Thoracic aorta (tissue), 2 donors: ENCODE data around the gene HOTAIR. TPM values are rescaled to one million over a fixed set of nuclear protein-coding genes. Genes with fewer than 3 reads are reported as not detected.

Experiments used
- ATAC-seq: fragments of 150-250 bp; one replicate; pipeline ENCODE4 v1.8.0; 2017; ENCODE audit warnings: low read depth; ENCODE audit not compliant: insufficient number of reproducible peaks, low FRiP score
- DNase-seq: peaks from one replicate; pipeline ENCODE4 v3.0.0-alpha.2; 2020; ENCODE audit warnings: low spot score
- H3K27ac ChIP-seq, 2 donors: fragments of 200-600 bp; sonication (generic); 1 replicate in 1 of 2; 2 replicates in 1 of 2; pipeline ENCODE4 v1.5.1; 2016; ENCODE audit warnings: mild to moderate bottlenecking in 2 of 2, moderate library complexity in 2 of 2
- H3K27me3 ChIP-seq: fragments of 200-600 bp; sonication (generic); replicated peaks from 2 replicates; pipeline ENCODE4 v1.6.0; 2016; ENCODE audit warnings: mild to moderate bottlenecking; ENCODE audit not compliant: insufficient read depth
- H3K36me3 ChIP-seq: fragments of 200-600 bp; sonication (generic); one replicate; pipeline ENCODE4 v1.5.1; 2016
- H3K4me1 ChIP-seq, 2 donors: fragments of 200-600 bp; sonication (generic); 1 replicate in 1 of 2; 2 replicates in 1 of 2; pipeline versions ENCODE4 v1.5.1 to v1.6.0; 2016; ENCODE audit warnings: low read depth in 2 of 2, mild to moderate bottlenecking in 1 of 2; ENCODE audit not compliant: control insufficient read depth in 1 of 2
- H3K4me3 ChIP-seq: fragments of 200-600 bp; sonication (generic); 2 replicates; pipeline ENCODE4 v1.5.1; 2016; ENCODE audit warnings: mild to moderate bottlenecking
- H3K9me3 ChIP-seq: fragments of 200-600 bp; sonication (generic); 2 replicates; pipeline ENCODE4 v1.5.1; 2016
- total RNA-seq, 2 donors: library from RNA; depleted of rRNA; stranded (reverse); fragments of >200 nt; gene quantifications; one replicate each; pipeline versions ENCODE4 v1.1.0 to v1.2.3, GENCODE V29; 2016
- TF ChIP-seq, protein P1 (sequence below): fragments of 200-600 bp; sonication (generic); IDR thresholded peaks from one replicate; pipeline ENCODE4 v1.5.1; 2019; ENCODE audit warnings: antibody characterized with exemption

HOTAIR gene
- total RNA-seq, 2 donors from 2014 or later, result not detected

DNA sequence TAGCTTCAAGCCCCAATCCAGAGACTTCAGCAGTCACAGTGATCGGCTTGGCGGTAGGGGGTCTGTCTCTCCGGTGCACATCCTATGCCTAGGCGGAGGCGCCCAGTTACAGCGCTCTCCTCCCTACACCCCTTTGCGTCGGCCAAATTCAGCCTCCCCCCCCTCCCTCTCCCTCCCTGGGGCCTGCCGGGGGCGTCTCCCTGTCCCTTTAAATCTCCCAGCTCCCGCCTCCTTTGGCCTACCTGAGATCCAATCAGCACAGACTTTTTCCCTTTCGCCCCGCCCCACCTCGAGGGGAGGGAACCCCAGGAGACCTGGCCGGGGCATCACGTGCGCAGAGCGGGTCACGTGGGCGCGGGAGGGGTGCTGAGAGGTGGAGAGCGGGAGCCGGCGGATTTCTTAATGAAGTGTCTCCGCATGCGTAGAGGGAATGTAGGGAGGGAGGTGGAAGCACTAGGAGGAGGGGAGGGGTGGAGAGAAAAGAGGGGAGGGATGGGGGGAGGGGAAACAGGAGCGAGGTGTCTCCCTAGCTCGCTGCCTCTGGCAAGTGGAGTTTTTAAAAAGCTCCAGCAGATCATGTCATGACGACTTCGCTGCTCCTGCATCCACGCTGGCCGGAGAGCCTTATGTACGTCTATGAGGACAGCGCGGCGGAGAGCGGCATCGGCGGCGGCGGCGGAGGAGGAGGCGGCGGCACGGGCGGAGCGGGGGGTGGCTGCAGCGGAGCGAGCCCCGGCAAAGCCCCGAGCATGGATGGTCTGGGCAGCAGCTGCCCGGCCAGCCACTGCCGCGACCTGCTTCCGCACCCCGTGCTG lies 36.2 kb downstream of the HOTAIR start, which contains the start of gene HOXC13:
Gene HOXC13, plus strand, starts transcription at position 506 of the 815 bp plus-strand sequence. Its CDS starts 76 bp downstream, at position 582.
- no peaks in the 10 kb centered on the region for H3K36me3 ChIP-seq
- H3K27ac ChIP-seq, result peak within 1 kb of the TSS in 1 of 2 donors; percentile 37
- H3K27me3 ChIP-seq, result peaks cover 56% of the 10 kb centered on the region
- TF ChIP-seq, protein P1, sequence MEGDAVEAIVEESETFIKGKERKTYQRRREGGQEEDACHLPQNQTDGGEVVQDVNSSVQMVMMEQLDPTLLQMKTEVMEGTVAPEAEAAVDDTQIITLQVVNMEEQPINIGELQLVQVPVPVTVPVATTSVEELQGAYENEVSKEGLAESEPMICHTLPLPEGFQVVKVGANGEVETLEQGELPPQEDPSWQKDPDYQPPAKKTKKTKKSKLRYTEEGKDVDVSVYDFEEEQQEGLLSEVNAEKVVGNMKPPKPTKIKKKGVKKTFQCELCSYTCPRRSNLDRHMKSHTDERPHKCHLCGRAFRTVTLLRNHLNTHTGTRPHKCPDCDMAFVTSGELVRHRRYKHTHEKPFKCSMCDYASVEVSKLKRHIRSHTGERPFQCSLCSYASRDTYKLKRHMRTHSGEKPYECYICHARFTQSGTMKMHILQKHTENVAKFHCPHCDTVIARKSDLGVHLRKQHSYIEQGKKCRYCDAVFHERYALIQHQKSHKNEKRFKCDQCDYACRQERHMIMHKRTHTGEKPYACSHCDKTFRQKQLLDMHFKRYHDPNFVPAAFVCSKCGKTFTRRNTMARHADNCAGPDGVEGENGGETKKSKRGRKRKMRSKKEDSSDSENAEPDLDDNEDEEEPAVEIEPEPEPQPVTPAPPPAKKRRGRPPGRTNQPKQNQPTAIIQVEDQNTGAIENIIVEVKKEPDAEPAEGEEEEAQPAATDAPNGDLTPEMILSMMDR, result no peak
- DNase-seq, result no peak
- peak within 1 kb of the TSS; percentile 37 for H3K4me3 ChIP-seq
- H3K4me1 ChIP-seq, result peaks cover 0 to 24% of the 10 kb centered on the region in 2 donors
- no peaks in the 10 kb centered on the region for H3K9me3 ChIP-seq
- no peak for ATAC-seq

DNA sequence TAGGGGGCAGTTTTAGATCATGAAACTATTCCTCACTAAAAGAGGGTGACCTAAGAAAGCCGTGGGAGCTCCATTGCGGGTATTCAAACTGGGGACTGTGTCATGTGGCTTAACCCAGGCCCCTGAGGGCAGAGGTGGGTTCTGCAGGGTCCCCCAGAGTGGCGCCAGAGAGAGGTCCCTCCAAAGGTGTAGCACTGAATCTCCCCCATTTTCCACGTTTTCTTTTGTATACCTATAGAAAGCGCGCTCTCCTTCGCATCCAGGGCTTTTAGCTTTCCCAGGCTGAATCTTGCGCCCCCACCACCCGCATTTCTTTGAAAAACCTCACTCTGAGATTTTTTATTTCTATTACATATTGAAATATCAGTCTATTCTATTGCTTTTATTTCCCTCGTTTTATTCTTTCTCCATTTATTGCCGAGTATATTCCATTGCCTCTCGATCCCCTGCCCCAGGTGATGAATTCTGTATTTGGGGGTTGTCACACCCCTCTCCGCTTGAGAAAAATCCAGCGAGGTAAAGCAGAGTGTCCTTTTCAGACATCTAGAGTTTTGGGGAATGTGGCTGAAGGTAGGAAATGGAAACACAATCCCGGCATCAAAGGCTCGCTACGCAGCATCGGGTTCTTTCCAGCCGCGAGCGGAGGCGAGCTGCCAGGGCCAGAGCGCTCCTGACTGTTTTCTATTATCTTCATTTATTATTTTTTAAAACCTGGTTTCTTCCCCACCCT lies 37.0 kb downstream of the HOTAIR start:
- Histone ChIP-seq H3K9me3 (no peaks in the 10 kb centered on the region), H3K4me1 (peaks cover 0 to 24% of the 10 kb centered on the region in 2 donors), H3K4me3 (peak overlapping the region; percentile 37), H3K27me3 (peaks cover 56% of the 10 kb centered on the region), H3K36me3 (no peaks in the 10 kb centered on the region), H3K27ac (peak overlapping the region in 1 of 2 donors; percentile 37)
- ATAC-seq (no peak), DNase-seq (no peak)
- TF ChIP-seq, protein P1, result no peak

DNA sequence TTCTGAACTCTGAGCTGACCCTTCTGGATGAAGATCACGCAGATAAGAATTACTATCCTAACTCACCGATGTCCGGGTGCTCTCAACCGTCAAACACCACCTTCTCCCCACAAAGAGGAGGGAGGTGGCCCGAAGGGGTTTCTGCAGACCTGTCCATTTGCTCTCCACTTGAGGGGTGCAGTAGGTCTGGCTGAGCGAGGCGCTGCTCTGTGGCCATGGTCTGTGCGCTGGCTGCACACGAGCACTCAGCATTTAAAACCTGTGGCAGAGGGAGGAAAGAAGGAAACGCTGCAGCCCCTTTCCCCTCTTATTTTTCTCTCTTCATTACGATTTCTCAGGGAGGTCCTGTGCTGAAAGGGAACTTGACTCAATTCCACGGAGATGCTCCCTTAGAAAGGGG lies 37.7 kb downstream of the HOTAIR start:
- no peak for DNase-seq
- no peaks in the 10 kb centered on the region for H3K36me3 ChIP-seq
- H3K4me1 ChIP-seq, result peaks cover 0 to 24% of the 10 kb centered on the region in 2 donors
- peaks cover 57% of the 10 kb centered on the region for H3K27me3 ChIP-seq
- H3K27ac ChIP-seq, result no peak overlapping the region
- TF ChIP-seq, protein P1, result no peak
- no peaks in the 10 kb centered on the region for H3K9me3 ChIP-seq
- no peak for ATAC-seq
- H3K4me3 ChIP-seq, result no peak overlapping the region

DNA sequence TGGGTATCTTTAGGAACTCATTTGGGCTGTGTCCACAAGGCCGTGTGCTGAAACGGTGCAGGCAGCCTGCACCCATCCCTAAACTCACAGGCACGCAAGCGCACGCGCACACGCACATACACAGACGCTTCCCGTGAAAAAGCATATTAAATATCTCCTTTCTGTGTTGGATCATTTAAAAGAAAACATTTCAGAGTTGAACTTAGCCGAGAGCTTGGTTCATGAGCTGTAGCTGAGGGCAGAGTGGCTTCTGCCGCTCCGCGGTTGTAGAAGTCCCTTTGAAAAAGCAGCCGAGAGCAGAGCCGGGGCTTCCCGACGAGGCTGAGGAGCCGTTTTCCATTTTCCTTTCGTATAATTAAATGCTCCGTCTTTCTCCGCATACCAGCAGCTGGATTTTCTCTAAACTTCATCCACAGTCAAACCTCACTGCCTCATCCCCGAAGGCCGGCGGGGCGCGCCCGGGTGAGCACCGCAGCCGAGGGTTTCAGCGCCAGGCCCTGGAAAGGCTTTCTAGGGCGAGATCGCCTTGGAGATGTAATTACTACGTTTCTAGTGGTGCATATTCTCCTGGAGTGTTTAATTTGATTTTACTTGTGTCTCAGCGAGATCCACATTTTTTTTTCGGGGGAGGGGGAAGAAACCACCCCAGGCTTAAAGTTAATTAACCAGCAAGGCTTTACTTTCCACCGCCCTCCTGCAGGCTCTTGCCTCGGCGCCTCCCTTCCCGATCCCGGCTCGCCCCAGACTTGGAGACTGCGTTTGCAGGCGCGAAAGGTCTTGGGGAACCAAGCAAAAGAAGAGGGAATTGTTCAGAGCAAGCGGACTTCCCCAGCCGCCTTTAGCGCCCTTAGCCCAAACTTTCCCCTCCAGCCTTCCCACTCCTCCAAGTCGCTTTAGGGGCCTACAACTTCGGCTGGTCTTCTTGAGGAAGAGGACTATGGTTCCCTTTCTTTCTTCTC lies 39.1 kb downstream of the HOTAIR start:
- no peaks in the 10 kb centered on the region for H3K36me3 ChIP-seq
- DNase-seq, result no peak
- peaks cover 58% of the 10 kb centered on the region for H3K27me3 ChIP-seq
- ATAC-seq, result no peak
- H3K27ac ChIP-seq, result no peak overlapping the region
- no peaks in the 10 kb centered on the region for H3K9me3 ChIP-seq
- peaks cover 0 to 24% of the 10 kb centered on the region in 2 donors for H3K4me1 ChIP-seq
- TF ChIP-seq, protein P1, result no peak
- H3K4me3 ChIP-seq, result no peak overlapping the region
